Kidney capillary endothelial cell (primary cell): ENCODE measurements around the gene ROR1.
"Not testable (repeated sequence)": the region's sequence is repeated elsewhere in the genome, so short reads cannot be mapped to it uniquely, and the experiment has no call there.

Experiments
- DNase-seq: peaks from one replicate; pipeline ENCODE4 v3.0.0-alpha.2; 2018; ENCODE audit warnings: low spot score

Gene ROR1

GRCh38 chr1:63794354-63794753 is 20.5 kb downstream of the ROR1 start:
- DNase-seq, result no peak

- no peak for DNase-seq
These were observed 21.1 kb downstream of the ROR1 start for GRCh38 chr1:63794939-63795378.

- no peak for DNase-seq
These were observed 21.6 kb downstream of the ROR1 start for GRCh38 chr1:63795455-63795854.

- DNase-seq, result no peak
These were observed 23.4 kb downstream of the ROR1 start for GRCh38 chr1:63797056-63797726.

GRCh38 chr1:63798284-63798683 is 24.5 kb downstream of the ROR1 start:
- DNase-seq, result no peak

GRCh38 chr1:63799307-63799706 is 25.5 kb downstream of the ROR1 start:
- DNase-seq, result no peak

- no peak for DNase-seq
These were observed 26.0 kb downstream of the ROR1 start for GRCh38 chr1:63799820-63800219.

- DNase-seq, result no peak
These were observed 28.3 kb downstream of the ROR1 start for GRCh38 chr1:63802109-63802508.

- DNase-seq, result no peak
These were observed 31.1 kb downstream of the ROR1 start for GRCh38 chr1:63804829-63805484.

- DNase-seq, result no peak
These were observed 33.2 kb downstream of the ROR1 start for GRCh38 chr1:63807046-63807445.

- DNase-seq, result no peak
These were observed 37.2 kb downstream of the ROR1 start for GRCh38 chr1:63810936-63811469.

GRCh38 chr1:63812071-63812700 is 38.4 kb downstream of the ROR1 start:
- DNase-seq, result no peak

- no peak for DNase-seq
These were observed 40.0 kb downstream of the ROR1 start for GRCh38 chr1:63813829-63814277.

- DNase-seq, result not testable (repeated sequence)
These were observed 42.5 kb downstream of the ROR1 start for GRCh38 chr1:63816217-63816815.

- no peak for DNase-seq
These were observed 43.4 kb downstream of the ROR1 start for GRCh38 chr1:63817152-63817667.

- no peak for DNase-seq
These were observed 43.9 kb downstream of the ROR1 start for GRCh38 chr1:63817700-63818099.

GRCh38 chr1:63818567-63819325 is 44.9 kb downstream of the ROR1 start:
- DNase-seq, result no peak

- no peak for DNase-seq
These were observed 46.0 kb downstream of the ROR1 start for GRCh38 chr1:63819795-63820194.

GRCh38 chr1:63821091-63822005 is 47.5 kb downstream of the ROR1 start:
- DNase-seq, result no peak

GRCh38 chr1:63822540-63822939 is 48.7 kb downstream of the ROR1 start:
- DNase-seq, result no peak
